Measurements from ENCODE around the gene IHH.

IHH gene

GRCh38 chr2:219020604-219021365, 39.9 kb downstream of the IHH start:
- no peak for DNase-seq (ENCODE audit: low read depth in 2 of 2)

GRCh38 chr2:219019436-219019835, 41.3 kb downstream of the IHH start:
- DNase-seq (ENCODE audit: low read depth in 2 of 2), result no peak

GRCh38 chr2:219018726-219019125, 42.0 kb downstream of the IHH start:
- DNase-seq (ENCODE audit: low read depth in 2 of 2), result no peak

GRCh38 chr2:219018286-219018685, 42.4 kb downstream of the IHH start:
- no peak for DNase-seq (ENCODE audit: low read depth in 2 of 2)

- DNase-seq (ENCODE audit: low read depth in 2 of 2), result no peak
These were observed 43.4 kb downstream of the IHH start for GRCh38 chr2:219017201-219017931.

GRCh38 chr2:219016721-219017120, 44.0 kb downstream of the IHH start:
- DNase-seq (ENCODE audit: low read depth in 2 of 2), result no peak

GRCh38 chr2:219010873-219011272, 49.8 kb downstream of the IHH start:
- DNase-seq (ENCODE audit: low read depth in 2 of 2), result no peak

- no peak for DNase-seq (ENCODE audit: low read depth in 2 of 2)
These were observed 50.5 kb downstream of the IHH start for GRCh38 chr2:219010162-219010756.

- no peak for DNase-seq (ENCODE audit: low read depth in 2 of 2)
These were observed 51.4 kb downstream of the IHH start for GRCh38 chr2:219009294-219009693.
